Calu3 (cell line): ENCODE results near the gene NELL1. TPM values are rescaled to one million over a fixed set of nuclear protein-coding genes. Genes with fewer than 3 reads are reported as not detected.

Source experiments
- BruUV-seq: library from RNA; stranded (reverse); fragments of 400-500 nt; replicated peaks from 2 replicates; lab custom pipeline; 2021; lab: Mats Ljungman, UMichigan
- CTCF ChIA-PET: fragments of 300-600 bp; sonication (Branson Sonifier 250); formaldehyde crosslinking; loops from one replicate; lab custom pipeline; 2022; ENCODE audit warnings: antibody characterized with exemption; lab: Charles Lee
- DNase-seq: peaks from one replicate; pipeline ENCODE4 v3.0.0; 2022
- H3K27ac Mint-ChIP-seq: one replicate; pipeline ENCODE4 v1.8.0; 2022; ENCODE audit warnings: mixed read lengths; ENCODE audit not compliant: unreplicated experiment
- H3K27me3 Mint-ChIP-seq: one replicate; pipeline ENCODE4 v1.8.0; 2022; ENCODE audit warnings: mixed read lengths; ENCODE audit not compliant: unreplicated experiment
- H3K36me3 Mint-ChIP-seq: one replicate; pipeline ENCODE4 v1.8.0; 2022; ENCODE audit warnings: mild to moderate bottlenecking, moderate library complexity, mixed read lengths; ENCODE audit not compliant: insufficient read depth, unreplicated experiment
- H3K4me1 Mint-ChIP-seq: one replicate; pipeline ENCODE4 v1.8.0; 2022; ENCODE audit warnings: mild to moderate bottlenecking, low read depth, mixed read lengths; ENCODE audit not compliant: unreplicated experiment
- H3K4me3 Mint-ChIP-seq: one replicate; pipeline ENCODE4 v1.8.0; 2022; ENCODE audit warnings: mild to moderate bottlenecking, low read depth, moderate library complexity, mixed read lengths; ENCODE audit not compliant: unreplicated experiment
- H3K9me3 Mint-ChIP-seq: one replicate; pipeline ENCODE4 v1.8.0; 2022; ENCODE audit warnings: low read depth, mixed read lengths; ENCODE audit not compliant: unreplicated experiment
- intact Hi-C: fragments of 100-400 bp; cut with micrococcal nuclease; formaldehyde crosslinking; loops from one replicate; pipeline ENCODE4 v1.10.0; 2022; ENCODE audit not compliant: unreplicated experiment
- total RNA-seq: library from RNA; stranded (reverse); gene quantifications from 2 replicates; pipeline ENCODE4 v1.2.3, GENCODE V29; 2022
- TF ChIP-seq, protein P1 (sequence below): fragments of 200-600 bp; IDR thresholded peaks from one replicate; pipeline ENCODE4 v1.8.0; 2022; ENCODE audit warnings: antibody characterized with exemption; ENCODE audit not compliant: unreplicated experiment

Gene NELL1
- total RNA-seq, 1 experiment from 2014 or later: not detected

DNA sequence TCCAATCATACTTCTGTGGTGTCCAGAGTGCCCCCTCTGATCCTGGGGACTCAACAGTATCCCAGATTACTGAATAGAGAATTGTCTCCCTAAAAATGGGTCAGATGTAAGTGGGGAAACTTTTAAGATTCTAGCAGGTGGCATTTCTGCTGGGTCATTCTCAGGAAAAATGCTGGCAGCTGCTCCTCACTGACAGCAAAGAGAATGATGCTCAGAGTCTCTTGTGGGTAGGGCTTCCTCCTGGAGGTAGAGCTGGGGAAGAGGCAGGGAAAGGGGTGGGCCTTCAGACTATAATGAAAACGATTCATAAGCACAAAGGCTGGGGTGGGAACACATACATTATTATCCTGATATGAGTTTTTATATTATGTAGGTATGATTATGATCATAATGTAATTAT lies 647.2 kb downstream of the NELL1 start:
- TF ChIP-seq, protein P1, sequence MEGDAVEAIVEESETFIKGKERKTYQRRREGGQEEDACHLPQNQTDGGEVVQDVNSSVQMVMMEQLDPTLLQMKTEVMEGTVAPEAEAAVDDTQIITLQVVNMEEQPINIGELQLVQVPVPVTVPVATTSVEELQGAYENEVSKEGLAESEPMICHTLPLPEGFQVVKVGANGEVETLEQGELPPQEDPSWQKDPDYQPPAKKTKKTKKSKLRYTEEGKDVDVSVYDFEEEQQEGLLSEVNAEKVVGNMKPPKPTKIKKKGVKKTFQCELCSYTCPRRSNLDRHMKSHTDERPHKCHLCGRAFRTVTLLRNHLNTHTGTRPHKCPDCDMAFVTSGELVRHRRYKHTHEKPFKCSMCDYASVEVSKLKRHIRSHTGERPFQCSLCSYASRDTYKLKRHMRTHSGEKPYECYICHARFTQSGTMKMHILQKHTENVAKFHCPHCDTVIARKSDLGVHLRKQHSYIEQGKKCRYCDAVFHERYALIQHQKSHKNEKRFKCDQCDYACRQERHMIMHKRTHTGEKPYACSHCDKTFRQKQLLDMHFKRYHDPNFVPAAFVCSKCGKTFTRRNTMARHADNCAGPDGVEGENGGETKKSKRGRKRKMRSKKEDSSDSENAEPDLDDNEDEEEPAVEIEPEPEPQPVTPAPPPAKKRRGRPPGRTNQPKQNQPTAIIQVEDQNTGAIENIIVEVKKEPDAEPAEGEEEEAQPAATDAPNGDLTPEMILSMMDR: no peak
- no TSS peak for BruUV-seq

DNA sequence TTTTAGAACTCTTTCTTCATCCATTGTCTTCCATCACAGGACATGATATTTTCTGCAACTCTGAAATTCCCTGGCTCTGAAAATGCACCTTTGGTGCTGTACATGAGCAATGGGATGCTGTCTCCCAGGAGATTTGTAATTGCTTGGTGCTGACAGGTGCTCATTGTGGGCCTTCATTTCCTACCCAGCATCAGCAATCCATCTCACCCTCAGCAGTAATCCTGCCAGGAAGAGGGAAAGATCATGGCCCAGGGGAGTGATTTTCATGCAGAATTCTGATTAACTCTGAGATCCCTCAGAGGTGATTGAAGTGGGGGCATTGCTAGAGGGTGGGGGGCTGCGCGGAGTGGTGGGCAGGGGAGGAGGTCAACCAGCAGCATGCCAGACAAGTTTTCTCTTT lies 651.7 kb downstream of the NELL1 start:
- CTCF ChIA-PET: no interaction called here

More for the DNA sequence above, 647.2 kb downstream of the NELL1 start:
- CTCF ChIA-PET: interaction anchor here (0.5 kb wide), 1 partner anchor 643 kb away, joined by 3 read pairs; no protein-coding TSS in a partner anchor
- no peak overlapping the region for H3K4me3 Mint-ChIP-seq
- intact Hi-C loops: no loop called here
- no peak for DNase-seq
- no peaks in the 10 kb centered on the region for H3K4me1 Mint-ChIP-seq
- no peaks in the 10 kb centered on the region for H3K9me3 Mint-ChIP-seq
- no peaks in the 10 kb centered on the region for H3K27me3 Mint-ChIP-seq
- no peak overlapping the region for H3K27ac Mint-ChIP-seq
- no peaks in the 10 kb centered on the region for H3K36me3 Mint-ChIP-seq

DNA sequence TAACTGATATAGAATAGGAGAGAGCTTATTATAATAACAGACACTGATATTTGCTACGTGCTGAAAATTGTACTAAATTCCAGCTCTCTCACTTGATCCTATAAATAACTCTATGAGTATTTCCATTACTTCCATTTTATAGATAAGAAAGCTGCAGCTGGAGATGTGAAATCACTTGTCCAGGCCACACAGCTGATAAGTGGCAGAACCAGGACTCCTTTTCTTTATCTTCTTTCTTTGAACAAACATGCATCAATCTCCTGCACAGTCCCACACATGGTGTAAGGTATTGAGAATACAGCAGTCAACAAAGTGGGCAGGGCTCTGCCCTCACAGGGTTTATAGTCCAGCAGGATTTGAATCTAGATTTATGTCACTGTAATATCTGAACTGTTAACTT lies 652.1 kb downstream of the NELL1 start:
- Mint-ChIP-seq H3K27me3 (no peaks in the 10 kb centered on the region), H3K9me3 (peaks cover 5% of the 10 kb centered on the region), H3K36me3 (no peaks in the 10 kb centered on the region), H3K4me1 (no peaks in the 10 kb centered on the region), H3K27ac (no peak overlapping the region), H3K4me3 (no peak overlapping the region)
- intact Hi-C loops: no loop called here
- no TSS peak for BruUV-seq
- TF ChIP-seq, protein P1: no peak
- no peak for DNase-seq
- CTCF ChIA-PET: no interaction called here

More for the DNA sequence above, 651.7 kb downstream of the NELL1 start:
- Mint-ChIP-seq H3K4me1 (no peaks in the 10 kb centered on the region), H3K9me3 (peaks cover 5% of the 10 kb centered on the region), H3K4me3 (no peak overlapping the region), H3K27ac (no peak overlapping the region), H3K36me3 (no peaks in the 10 kb centered on the region), H3K27me3 (no peaks in the 10 kb centered on the region)
- intact Hi-C loops: no loop called here
- TF ChIP-seq, protein P1: no peak
- BruUV-seq: no TSS peak
- DNase-seq: no peak

DNA sequence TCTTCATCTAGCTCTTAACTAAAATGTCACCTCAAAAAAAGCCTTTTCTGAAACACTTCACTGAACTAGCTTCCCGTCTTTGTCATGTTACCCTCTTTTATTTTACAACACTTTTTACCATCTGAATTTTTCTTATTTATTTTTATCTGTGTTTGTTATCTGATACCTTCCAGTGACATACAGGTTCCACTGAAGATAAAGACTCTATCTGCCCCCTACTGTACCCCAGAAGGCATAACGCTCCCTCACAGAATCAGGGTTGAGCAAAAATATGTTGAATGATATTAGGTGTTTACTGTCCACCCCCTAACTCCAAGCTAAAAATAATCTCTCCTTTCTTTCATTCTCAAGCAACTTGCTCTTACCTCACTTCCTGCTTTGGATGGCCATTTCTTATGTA lies 654.2 kb downstream of the NELL1 start:
- Mint-ChIP-seq H3K27ac (no peak overlapping the region), H3K4me1 (no peaks in the 10 kb centered on the region), H3K27me3 (no peaks in the 10 kb centered on the region), H3K36me3 (no peaks in the 10 kb centered on the region), H3K4me3 (no peak overlapping the region), H3K9me3 (peaks cover 5% of the 10 kb centered on the region)
- no TSS peak for BruUV-seq
- DNase-seq: no peak
- TF ChIP-seq, protein P1: no peak
- CTCF ChIA-PET: no interaction called here
- intact Hi-C loops: no loop called here
